HT1080 (cell line): ENCODE results near the gene LSM4. TPM values are rescaled to one million over a fixed set of nuclear protein-coding genes. Genes with fewer than 3 reads are reported as not detected.

Source experiments
- DNase-seq: peaks from one replicate; pipeline ENCODE4 v3.0.0-alpha.2; 2015; ENCODE audit warnings: low read depth
- total RNA-seq: library from RNA; depleted of rRNA; stranded (reverse); fragments of >200 nt; shearing (Covaris generic); gene quantifications from 2 replicates; pipeline ENCODE4 v1.2.3, GENCODE V29; 2014

The LSM4 gene
- total RNA-seq, 1 experiment from 2014 or later = 456 TPM

DNA sequence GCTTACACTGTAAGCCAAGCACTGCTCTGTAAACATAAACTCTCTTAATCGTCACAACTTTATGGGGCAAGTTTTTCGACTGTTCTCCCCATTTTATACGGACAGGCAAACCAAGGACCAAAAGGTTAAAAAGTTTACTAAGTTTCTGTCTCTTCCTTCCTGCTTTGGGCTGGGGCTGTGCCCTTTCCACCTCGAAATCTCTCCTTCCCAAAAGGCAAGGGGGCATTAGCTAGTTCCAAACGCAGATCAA, 43.7 kb downstream of the LSM4 start:
- DNase-seq = no peak

DNA sequence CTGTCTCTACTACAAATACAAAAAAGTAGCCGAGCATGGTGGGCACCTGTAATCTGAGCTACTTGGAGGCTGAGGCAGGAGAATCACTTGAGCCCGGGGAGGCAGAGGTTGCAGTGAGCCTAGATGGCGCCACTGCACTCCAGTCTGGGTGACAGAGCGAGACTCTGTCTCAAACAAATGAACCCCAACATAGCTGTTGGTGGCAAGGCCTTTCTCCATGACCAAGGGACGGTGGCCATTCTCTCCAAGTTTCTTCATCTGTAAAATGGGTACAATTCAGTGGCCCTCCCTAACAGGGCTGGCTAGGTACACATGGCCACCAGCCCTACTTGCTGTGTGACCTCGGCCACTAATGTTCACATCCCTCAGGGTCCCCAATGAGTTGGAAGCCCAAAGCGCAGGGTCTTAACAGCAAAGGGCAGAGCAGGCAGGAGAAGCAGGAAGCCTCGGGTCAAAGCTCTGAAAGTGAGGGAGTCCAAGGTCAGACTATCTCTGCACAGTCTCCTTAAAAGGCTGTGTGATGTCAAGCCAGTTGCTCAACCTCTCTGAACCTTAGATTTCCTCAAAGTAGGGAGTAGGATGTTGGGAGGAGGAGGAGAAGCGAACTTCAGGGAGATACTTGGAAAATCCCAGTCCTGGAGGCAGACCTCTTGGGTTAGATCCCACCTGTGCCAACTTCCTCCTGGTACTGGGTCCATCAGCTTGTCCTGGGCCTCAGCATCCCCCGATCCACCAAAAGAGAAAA, 44.2 kb downstream of the LSM4 start:
- DNase-seq = no peak

DNA sequence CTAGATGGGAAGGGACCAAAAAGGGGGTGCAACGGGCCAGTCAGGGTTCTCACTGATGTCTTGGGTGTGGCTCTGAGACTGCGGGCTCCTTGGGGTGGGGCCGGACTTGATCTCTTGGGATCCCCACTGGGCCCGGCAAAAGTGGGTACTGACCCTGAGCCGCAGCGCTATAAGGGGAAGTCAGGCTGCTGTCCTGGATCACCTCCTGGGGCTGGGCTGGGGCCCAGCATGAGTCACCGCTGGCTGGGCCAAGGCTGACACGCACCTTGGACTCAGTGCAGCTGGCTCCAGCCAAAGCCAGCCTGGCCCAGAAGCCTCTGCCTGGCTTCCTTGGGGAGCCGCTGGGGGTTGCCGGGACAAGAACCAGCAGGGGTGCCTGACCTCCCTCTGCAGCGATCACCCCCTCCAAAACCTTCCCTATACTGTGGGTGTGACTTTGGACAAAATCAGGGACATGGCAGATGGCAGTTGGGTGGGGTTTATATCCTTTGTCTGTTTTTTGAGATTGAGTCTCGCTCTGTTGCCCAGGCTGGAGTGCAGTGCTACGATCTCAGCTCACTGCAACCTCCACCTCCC, 48.0 kb downstream of the LSM4 start:
- DNase-seq = peak; percentile 87

DNA sequence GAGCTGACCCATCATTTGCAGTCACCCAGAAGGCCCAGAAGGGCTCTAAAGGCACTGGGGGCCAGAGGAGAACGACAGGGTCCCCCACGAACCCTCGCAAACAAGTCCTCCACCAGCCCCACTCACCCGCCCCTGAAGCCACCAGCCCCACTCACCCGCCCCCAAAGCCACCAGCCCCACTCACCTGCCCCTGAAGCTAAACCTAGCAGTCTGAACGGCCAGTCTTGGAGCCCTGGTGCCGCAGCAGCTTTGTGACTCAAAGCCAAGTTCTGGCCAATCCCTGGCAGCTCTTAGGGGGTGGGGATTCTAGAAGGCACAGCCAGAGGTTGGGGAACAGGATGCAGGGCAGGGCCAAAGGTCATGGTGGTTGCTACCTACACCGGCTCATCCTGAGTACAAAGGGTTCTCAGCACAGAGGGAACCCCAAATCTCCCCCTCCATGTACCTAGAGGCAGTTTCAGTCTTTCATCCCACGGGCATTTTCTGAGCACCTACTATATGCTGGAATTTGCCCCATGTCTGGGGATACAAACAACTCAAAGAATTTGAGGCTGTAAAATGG, 48.6 kb downstream of the LSM4 start, which contains the start of gene IQCN:
Gene IQCN, minus strand, starts transcription at position 234 of the 562 bp plus-strand sequence. CDS start 4,974 bp downstream, outside the sequence.
- DNase-seq = no peak

DNA sequence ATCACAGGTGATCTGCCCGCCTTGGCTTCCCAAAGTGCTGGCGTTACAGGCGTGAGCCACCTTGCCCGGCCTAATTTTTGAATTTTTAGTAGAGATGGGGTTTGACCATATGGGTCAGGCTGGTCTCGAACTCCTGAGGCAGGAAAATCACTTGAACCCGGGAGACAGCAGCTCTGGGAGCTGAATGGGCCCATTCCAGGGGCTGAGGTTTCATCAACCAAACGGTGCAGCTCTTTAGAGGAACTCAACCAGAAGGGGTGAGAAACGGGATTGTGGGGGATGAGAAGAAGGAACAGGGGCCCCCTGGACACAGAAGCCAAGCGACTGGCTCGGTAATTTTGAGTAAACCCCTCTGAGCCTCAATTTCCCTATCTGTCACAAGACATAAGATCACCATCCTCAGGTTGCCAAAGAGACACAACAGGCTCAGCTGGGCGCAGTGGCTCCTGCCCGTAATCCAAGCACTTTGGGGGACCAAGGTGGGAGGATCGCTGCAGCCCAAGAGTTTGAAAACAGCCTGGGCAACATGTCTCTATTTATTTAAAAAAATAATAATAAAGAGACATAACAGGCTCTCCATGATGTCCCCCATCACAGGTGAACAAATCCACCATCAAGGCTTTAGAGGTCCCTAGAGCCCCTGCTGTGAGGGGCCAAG, 49.2 kb downstream of the LSM4 start:
- no peak for DNase-seq

DNA sequence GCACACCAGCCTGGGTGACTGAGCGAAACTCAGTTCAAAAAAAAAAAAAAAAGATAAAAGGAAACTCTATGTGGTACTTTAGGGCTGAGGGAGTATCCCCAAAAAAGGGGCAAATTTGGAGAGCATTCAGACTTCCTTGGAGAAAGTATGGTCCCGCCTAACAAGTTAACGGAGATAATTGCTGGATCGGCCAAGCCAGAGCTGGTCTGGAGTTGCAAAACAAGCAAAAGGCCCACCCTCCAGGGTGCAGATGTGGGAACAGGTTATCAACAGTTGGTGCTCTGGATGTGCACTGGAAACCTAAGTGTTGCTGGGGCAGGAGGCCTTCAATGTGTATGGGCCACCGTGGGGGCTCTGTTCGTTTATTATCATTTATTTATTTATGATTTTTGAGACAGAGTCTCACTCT, 51.4 kb downstream of the LSM4 start:
- no peak for DNase-seq

DNA sequence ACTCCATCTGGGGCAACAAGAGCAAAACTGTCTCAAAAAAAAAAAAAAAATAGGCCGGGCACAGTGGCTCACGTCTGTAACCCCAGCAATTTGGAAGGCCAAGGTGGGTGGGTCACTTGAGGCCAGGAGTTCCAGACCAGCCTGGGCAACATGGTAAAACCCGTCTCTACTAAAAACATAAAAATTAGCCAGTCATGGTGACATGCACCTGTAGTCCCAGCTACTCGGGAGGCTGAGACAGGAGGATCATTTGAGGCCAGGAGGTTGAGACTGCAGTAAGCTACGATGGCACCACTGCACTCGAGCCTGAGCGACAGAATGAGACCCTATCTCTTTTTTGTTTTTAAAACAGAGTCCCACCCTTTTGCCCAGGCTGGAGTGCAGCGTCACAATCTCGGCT, 52.5 kb downstream of the LSM4 start:
- DNase-seq = no peak

DNA sequence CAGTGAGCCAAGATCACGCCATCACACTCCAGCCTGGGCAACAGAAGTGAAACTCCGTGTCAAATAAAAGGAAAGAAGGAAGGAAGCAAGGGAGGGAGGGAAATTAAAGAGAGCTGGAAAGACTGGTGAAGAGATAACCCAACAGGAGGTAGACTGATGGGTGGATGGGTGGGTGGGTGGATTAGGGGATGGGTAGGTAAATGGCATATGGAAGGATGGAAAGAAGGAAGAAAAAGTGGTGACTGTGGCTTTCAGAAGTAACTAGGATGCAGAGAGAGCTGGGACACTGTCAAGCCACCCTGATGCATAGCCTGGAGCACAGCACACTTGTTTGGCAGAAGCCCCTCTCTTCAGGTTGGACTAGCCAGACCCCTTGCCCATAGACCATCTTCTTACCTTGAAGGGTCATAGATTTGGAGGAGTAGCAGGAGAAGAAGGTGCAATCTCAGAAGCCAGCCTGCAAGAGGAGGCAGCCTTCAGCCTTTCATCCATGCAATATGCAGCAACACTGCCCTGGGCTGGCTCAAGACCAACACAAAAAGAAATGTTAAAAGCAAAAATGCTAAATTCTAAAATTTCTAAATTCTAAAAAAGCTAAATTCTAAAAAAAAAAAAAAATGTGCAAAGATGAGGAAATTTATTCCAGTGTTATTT, 53.7 kb downstream of the LSM4 start:
- DNase-seq = no peak

DNA sequence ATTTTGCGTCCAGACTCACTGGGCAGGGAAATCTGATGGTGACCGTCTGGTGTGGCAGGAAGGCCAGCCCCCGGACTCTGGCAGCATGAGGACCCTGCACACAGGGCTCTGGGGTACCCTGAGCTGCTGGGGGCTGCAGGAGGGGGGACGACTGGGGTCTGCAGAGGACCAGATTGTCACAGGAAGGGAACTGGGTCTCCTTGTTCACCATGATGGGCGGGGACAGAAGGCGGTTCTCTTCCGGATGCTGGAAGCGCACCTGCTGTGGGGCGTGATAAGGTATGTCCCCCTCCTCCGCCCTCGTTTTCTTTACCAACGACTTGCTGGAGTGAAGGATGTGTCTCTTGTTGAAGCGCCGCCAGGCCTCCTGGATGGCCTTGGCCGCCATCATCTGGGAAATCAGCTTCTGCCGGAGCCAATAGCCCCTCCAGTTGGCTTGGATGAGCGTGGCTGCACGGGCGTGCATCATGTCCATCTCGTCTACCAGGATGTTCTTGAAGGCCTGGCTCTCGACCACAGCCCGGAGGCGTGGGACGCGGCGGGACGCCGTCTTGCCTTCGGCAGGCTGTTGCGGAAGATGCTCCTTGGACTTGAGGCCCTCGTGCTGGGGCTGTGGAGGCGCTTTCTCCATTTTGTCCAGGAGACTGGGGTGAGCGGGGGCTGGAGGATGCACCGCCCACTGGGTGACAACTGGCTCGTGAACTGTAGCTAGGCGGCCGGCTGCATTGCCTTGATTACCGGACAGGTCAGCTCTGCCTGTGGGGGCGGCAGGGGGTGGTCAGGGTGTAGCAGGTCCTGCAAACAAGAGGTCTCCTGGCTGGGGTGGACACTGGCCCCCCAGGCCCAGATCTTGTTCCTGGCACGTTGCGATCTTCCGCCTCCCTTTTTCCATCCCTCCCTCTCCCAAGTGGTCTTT, 55.8 kb downstream of the LSM4 start:
- DNase-seq = no peak

DNA sequence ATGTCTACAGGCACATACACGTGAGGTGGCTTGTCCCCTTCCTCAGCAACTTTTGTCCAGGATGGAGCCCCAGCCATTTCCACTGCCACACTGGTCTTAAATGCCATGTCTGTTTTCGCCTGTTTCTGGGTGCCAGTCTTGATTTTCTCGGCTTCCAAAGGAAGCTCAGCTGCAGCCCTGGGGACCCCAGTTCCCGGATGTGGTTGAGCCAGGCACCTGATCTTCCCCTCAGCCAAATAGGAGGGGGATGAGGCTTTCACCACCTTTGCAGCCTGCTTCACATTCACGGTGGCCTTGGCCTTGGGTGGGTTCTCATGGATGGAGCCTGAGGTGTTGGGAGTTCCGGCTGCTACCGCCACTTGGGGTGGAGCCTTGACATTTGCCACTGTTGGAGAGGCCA, 57.3 kb downstream of the LSM4 start:
- no peak for DNase-seq

DNA sequence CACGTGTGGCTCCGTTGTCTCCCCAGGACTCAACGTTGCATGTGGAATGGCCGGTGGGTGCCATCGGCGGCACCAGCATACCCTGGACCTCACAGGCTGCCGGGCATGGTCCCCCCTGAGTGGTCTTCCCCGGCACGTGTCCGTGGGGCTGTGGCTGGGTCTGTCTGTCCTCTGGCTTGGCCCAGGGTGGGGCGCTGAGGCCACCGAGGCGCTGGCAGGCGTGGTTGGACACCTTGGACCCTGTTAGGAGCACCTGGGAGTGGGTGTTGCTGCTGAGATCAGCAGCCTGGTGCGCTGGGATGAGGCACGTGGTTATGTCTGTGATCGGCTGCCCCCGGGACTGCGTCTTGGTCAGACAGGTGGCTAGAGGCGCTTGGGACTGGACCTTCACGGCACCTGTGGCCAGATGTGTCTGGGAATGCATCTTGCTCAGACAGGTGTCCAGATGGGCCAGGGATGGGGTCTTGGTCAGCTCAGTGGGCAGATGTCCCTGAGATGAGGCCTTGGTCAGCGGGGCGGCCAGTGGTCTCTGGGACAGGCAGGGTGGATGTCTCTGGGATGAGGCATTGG, 57.8 kb downstream of the LSM4 start:
- no peak for DNase-seq

DNA sequence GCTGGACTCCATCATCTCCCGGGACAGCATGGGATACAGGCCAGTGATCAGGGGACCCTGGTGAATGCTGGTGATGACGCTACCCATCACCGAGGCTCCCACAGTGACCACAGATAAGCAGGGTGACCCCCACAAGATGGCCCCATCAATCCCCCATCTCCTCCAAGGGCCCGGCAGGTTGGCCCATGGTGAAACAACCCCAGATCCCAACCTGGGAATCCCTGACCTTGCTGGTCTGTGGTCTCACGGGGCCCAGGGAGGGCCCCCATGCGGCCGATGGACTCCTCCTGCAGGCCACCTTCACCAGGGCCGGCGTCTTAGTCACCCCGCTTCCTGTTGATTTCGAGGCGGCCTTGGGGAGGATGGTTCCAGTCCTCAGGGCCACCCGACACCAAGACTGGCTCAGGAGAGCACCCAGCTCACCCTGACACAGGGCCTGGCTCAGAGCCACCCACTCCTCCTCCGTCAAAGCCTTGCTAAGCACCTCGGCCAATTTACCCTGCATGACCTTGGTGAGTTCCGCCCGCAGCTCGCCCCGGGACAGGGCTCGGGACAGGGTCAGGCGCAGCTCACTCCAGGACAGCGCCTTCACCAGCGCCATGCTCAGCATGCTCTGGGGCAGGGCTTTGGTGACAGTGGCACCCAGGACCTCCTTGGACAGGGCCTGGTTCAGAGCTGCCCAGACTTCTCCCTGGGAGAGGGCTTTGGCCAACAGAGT, 58.6 kb downstream of the LSM4 start:
- no peak for DNase-seq

DNA sequence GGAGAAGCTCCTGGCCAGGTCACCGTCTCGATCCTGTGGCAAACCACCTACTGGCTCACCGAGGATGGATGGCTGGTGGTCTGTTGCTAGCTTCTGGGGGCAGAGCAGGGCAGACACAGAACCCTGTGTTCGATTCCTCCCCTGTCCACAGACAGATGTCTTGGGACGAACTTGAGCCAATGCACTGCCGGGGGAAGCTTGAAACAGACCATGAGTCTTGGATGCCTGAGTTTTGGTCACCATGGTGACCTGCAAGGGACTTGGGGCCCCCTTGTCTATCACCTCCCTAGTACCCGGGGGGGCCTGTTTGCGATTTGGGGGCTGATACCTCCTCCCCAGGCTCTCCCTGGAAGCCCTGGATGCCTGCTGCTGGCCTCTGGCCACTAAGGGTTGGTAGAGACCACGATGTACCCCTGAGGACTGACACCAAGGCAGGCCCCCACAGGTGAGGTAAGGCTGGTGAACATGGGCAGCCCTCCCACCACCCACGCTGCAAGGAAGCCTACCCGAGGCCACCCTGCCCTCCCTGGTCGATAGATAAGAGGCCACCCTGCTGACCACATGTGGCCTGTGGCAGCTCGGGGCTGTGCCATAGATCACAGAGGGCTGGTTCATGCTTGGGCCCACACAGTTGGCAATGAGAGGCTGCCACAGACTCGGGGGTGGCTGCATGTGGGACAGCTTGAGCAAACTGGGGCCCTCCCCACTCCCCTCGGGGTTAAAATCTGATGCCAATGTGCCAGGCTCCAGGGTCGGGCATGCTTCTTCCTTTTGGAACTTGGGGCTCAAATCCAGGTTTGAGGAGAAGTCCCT, 59.3 kb downstream of the LSM4 start:
- no peak for DNase-seq

DNA sequence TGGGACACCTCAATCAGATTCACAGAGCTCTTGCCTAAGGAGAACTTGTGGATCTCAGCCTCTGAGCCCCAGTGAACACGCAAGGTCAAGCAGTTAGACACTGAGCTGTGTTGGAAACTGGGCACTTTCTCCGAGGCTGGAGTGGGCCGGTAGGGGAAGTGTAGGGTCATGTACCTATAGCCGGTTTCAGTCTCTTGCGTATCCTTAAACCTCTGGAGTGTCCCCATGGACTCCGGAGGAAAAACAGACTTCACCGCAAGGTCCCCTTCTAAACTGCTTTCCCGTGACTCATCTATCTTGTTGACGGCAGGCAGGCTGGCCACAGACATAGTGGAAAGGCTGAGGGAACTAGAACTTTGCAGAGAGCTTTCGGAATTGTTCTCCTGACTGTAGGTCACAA, 60.0 kb downstream of the LSM4 start:
- peak; percentile 21 for DNase-seq

DNA sequence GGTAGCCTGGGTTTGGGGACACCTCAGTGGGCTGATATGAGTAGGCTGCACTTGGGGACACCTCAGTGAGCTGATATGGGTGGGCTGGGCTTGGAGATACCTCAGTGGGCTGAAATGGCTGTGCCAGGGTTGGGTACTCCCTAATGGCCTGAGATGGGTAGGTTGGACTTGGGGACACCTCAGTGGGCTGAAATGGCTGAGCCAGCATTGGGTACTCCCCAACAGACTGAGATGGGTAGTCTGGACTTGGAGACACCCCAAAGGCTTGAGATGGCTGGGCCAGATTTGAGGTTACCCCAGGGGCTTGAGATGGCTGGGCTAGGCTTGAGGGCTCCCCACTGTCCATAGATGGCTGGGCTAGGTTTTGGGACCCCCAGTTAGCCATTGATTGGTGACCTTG, 60.7 kb downstream of the LSM4 start:
- DNase-seq = no peak

DNA sequence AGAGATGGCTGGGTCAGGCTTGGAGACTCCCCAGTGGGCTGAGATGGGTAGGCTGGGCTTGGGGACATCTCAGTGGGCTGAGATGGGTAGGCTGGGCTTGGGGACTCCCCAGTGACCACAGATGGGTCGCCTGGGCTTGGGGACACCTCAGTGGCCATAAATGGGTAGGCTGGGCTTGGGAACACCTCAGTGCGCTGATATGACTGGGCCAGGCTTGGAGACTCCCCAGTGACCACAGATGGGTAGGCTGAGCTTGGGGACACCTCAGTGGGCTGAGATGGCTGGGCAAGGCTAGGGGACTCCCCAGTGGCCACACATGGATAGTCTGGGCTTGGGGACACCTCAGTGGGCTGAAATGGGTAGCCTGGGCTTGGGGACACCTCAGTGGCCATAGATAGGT, 61.4 kb downstream of the LSM4 start:
- no peak for DNase-seq

DNA sequence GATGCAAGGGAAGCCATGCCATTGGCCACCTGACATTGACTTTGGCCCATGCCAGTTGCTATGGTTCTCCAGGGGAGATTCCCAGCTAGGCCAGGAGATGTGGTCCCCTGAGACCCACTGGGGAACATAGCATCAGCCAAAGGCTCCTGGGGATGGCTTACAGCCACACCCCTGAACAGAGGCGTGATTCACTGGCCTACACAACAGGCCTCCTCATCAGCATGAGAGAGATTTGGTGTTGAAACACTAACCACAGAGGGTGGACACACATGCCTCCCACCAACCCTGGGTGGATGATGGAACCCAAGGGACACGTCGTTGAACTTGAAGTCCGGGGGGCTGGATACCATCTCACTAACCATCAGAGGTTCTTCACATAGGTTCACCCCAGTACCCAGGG, 63.0 kb downstream of the LSM4 start:
- DNase-seq = no peak

DNA sequence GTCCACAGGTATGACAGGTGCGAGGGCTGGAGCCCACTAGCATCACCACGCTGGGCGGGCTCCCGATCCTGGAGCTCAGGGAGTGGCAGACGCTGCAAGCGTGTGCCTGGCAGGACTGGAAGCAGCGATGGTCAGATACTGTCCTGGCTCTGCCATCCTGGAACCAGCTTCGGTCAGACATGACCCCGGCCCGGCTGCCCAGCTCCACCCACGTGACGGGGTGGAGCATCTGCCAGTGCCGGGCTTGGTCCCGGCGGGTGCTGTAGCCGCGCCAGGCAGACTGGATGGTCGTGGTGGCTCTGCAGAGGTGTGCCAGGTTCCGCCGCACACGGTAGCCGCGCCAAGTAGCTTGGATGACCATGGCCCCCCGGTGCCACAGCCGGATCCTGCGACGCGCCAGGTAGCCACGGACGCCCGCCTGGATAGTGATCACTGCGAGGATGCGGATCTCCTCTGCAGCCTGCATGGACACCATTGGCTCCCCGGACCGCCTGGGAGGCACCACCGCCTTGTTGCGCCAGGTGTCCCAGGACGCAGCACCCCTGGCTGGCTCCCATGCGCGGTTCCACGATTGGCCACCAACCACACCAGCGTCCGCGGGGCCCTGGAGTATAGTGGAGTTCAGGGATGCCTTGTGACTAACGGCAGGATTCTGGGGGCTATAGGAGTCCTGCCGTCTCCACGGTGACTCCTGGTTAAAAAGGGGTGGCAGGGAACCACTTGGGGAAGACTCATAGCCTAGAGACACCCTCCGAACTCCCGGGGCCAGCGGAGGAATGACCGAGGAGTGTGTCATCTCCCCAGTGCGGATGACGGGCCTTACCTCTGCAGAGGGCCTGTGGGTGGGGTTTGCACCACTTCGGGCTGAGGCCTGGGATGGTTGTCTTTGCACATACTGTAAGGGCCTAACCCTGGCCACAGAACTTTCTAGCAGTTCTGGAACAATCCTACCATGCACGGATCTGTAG, 65.1 kb downstream of the LSM4 start:
- no peak for DNase-seq
